ENCODE results near the gene SMAD3. TPM values are rescaled to one million over a fixed set of nuclear protein-coding genes. Genes with fewer than 3 reads are reported as not detected.

The SMAD3 gene
- total and polyA plus RNA-seq, 2 of the 4 experiments (the other 2 are of a cell fraction): 71.0 to 177 TPM

DNA sequence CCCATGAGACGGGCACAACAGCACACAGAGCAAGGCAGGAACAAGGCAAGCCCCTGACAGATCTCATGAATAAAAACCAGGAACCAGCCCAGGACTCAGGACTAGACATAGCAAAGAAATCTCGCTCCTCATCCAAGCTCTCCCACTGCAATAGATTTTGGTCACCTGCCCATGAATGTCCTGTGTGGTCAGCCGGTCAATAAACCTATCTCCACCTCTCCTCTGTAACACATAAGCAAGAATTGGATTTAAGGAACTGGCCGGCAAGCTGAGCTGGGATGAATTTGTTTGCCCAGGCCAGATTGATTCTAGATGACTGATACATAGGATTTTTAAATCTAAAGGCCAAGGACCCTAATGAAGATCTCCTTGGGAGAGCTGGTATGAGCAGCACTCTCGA lies 46.3 kb upstream of the SMAD3 start:
- BruUV-seq (replicated peaks): no TSS peak
- DNase-seq (no peak), ATAC-seq (ENCODE audit: low read depth) (no peak)
- H4K20me1 ChIP-seq (ENCODE audit: insufficient read depth, low read length): no peaks in the 10 kb centered on the region
- peak overlapping the region; percentile 35; the same call in 1 of the 2 replicates for H2AK5ac ChIP-seq (ENCODE audit: low read depth, low read length)
- no peak overlapping the region for H2AK9ac ChIP-seq (replicated peaks; ENCODE audit: low read depth, low read length, poor library complexity)
- no peak overlapping the region for H3K4ac ChIP-seq (ENCODE audit: low read depth, low read length)
- H3K4me1 ChIP-seq (ENCODE audit: control insufficient read depth, insufficient read depth, low read length): peaks cover 9% of the 10 kb centered on the region
- no peaks in the 10 kb centered on the region for H3K9me3 ChIP-seq (ENCODE audit: control insufficient read depth, insufficient read depth, low read length)
- dilution Hi-C loops (cut with HindIII; ENCODE audit: low sequenced_read_pairs, unreplicated experiment): no loop called here
- peaks cover 0 to 11% of the 10 kb centered on the region in 2 experiments; a peak in 2 of 4 replicates for H3K79me1 ChIP-seq (ENCODE audit: low read depth in 1 of 2, low read length in 2 of 2)
- H3K4me3 ChIP-seq (ENCODE audit: insufficient read depth, low read depth, low read length): no peak overlapping the region
- H3K36me3 ChIP-seq (ENCODE audit: control insufficient read depth, insufficient read depth, low read length): no peaks in the 10 kb centered on the region
- H4K5ac ChIP-seq (ENCODE audit: low read depth, low read length): no peak overlapping the region
- H2BK15ac ChIP-seq (ENCODE audit: low read depth, low read length): no peak overlapping the region
- no peak overlapping the region for H3K14ac ChIP-seq (replicated peaks; ENCODE audit: low read depth, low read length)
- intact Hi-C loops (cut with micrococcal nuclease): no loop called here
- no peak overlapping the region for H2BK120ac ChIP-seq (ENCODE audit: low read depth, low read length)
- 93% methylated on average over 2 of the region's 5 CpGs; no CpG with 5 or more reads in 1 of the 2 experiments for WGBS, 2 experiments (ENCODE audit: extremely low coverage in 2 of 2, insufficient read length in 1 of 2)
- H2AFZ ChIP-seq (replicated peaks; ENCODE audit: low read length, poor library complexity): no peak overlapping the region
- H3K9me1 ChIP-seq (ENCODE audit: insufficient read depth, low read length): peaks cover 10% of the 10 kb centered on the region
- H2BK20ac ChIP-seq (ENCODE audit: low read depth, low read length): no peak overlapping the region
- no peaks in the 10 kb centered on the region for H3K27me3 ChIP-seq (ENCODE audit: control insufficient read depth, insufficient read depth, low read length)
- H3K56ac ChIP-seq (ENCODE audit: extremely low read depth, insufficient read depth, low read length): no peak overlapping the region
- no peak overlapping the region for H3K27ac ChIP-seq (ENCODE audit: insufficient read depth, low read length)
- no peak overlapping the region for H3K23ac ChIP-seq (ENCODE audit: low read depth, low read length)
- no peak overlapping the region for H4K8ac ChIP-seq (ENCODE audit: low read depth in 2 of 2, low read length in 2 of 2)
- POLR2A ChIA-PET (ENCODE audit: unreplicated experiment): no interaction called here
- H3K4me2 ChIP-seq (ENCODE audit: low read depth, low read length): no peak overlapping the region
- in situ Hi-C loops (cut with MboI; ENCODE audit: low sequenced_read_pairs): no loop called here
- no peak for TF ChIP-seq SMC3 (IDR thresholded peaks at IDR 0.05; ENCODE audit: low read depth, low read length)
- TF ChIP-seq, protein P1, sequence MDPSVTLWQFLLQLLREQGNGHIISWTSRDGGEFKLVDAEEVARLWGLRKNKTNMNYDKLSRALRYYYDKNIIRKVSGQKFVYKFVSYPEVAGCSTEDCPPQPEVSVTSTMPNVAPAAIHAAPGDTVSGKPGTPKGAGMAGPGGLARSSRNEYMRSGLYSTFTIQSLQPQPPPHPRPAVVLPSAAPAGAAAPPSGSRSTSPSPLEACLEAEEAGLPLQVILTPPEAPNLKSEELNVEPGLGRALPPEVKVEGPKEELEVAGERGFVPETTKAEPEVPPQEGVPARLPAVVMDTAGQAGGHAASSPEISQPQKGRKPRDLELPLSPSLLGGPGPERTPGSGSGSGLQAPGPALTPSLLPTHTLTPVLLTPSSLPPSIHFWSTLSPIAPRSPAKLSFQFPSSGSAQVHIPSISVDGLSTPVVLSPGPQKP (IDR thresholded peaks at IDR 0.05; ENCODE audit: borderline replicate concordance, low read depth, low read length): no peak
- TF ChIP-seq BHLHE40 (IDR thresholded peaks at IDR 0.05; ENCODE audit: low read depth, low read length): no peak
- TF ChIP-seq, protein P2, sequence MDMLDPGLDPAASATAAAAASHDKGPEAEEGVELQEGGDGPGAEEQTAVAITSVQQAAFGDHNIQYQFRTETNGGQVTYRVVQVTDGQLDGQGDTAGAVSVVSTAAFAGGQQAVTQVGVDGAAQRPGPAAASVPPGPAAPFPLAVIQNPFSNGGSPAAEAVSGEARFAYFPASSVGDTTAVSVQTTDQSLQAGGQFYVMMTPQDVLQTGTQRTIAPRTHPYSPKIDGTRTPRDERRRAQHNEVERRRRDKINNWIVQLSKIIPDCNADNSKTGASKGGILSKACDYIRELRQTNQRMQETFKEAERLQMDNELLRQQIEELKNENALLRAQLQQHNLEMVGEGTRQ (IDR thresholded peaks at IDR 0.05; ENCODE audit: low read depth, low read length): no peak
- TF ChIP-seq RFX5 (IDR thresholded peaks at IDR 0.05; ENCODE audit: low read depth, low read length): no peak
- no peak for TF ChIP-seq MAFK (IDR thresholded peaks at IDR 0.05; ENCODE audit: low read depth, low read length)
- CTCF ChIA-PET: no interaction called here
- no peak overlapping the region for H4K91ac ChIP-seq (ENCODE audit: insufficient read depth, low read depth, low read length)
- no peak overlapping the region for H3K18ac ChIP-seq (ENCODE audit: low read depth, low read length)
- H3K9ac ChIP-seq (ENCODE audit: low read depth, low read length): no peak overlapping the region
- H2BK5ac ChIP-seq (ENCODE audit: low read depth, low read length, poor library complexity, severe bottlenecking): no peak overlapping the region
